ENCODE measurements around the gene LAMA4. TPM values are rescaled to one million over a fixed set of nuclear protein-coding genes. Genes with fewer than 3 reads are reported as not detected.
A peak's percentile ranks its signal among the peaks of the same experiment; 100 is the strongest.

LAMA4 gene
- total RNA-seq, 4 donors from 2014 or later = 107 to 329 (median 271) TPM

DNA sequence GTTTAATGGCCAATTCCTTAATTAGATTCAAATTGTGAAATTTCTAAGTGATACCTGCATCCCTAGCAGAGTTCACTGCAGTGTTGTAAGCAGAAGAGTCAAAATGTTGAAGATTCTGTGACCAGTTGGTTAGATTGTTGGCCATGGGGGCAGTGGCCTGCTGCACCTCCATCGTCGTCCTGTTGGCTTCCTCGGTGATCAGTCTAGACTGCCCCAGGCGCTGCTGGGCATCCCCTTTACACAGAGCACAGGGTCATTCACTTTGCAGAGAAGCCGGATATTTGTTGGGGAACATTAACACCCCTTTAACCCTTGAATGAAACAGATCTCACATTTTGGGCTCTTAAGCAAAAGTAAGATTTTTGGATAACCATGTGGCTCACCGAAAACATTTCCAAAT lies 106.3 kb downstream of the LAMA4 start:
- DNase-seq = no peak
- Histone ChIP-seq H3K27ac (peak overlapping the region; percentile 83 to 95), H3K36me3 (no peaks in the 10 kb centered on the region)

DNA sequence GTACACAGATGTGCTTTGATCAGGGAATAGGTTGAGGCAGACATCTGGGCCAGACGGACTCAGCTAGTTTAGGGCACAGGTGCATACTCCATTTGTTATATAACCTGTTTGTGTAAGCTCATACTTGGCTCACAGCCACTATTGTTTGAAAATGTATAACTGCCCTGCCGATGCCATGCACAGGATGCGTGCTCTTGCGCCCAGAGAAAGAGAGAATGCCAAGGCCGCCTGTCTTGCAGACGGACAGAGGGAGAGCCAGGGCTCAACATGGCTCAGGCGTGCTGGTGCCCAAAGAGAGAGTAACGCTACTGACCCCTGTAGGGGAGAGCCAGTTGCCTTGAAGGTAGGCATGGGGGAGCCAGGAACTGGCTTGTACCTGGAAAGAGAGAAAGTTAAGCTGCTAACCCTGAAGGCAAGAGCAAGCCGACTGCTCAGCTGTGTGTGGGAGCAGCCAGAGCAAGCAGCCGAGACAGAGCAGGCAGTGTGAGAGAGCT lies 109.2 kb downstream of the LAMA4 start:
- peak overlapping the region; percentile 67 to 95 for H3K27ac ChIP-seq
- H3K27me3 ChIP-seq = no peaks in the 10 kb centered on the region
- intact Hi-C loops (cut with DNase I; ENCODE audit: low total_unique reads) = no loop called here
- TF ChIP-seq POLR2A (IDR thresholded peaks at IDR 0.05) = no peak
- TF ChIP-seq, protein P1, sequence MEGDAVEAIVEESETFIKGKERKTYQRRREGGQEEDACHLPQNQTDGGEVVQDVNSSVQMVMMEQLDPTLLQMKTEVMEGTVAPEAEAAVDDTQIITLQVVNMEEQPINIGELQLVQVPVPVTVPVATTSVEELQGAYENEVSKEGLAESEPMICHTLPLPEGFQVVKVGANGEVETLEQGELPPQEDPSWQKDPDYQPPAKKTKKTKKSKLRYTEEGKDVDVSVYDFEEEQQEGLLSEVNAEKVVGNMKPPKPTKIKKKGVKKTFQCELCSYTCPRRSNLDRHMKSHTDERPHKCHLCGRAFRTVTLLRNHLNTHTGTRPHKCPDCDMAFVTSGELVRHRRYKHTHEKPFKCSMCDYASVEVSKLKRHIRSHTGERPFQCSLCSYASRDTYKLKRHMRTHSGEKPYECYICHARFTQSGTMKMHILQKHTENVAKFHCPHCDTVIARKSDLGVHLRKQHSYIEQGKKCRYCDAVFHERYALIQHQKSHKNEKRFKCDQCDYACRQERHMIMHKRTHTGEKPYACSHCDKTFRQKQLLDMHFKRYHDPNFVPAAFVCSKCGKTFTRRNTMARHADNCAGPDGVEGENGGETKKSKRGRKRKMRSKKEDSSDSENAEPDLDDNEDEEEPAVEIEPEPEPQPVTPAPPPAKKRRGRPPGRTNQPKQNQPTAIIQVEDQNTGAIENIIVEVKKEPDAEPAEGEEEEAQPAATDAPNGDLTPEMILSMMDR (IDR thresholded peaks at IDR 0.05) = no peak
- H3K4me3 ChIP-seq = no peak overlapping the region
- no peaks in the 10 kb centered on the region for H3K36me3 ChIP-seq
- H3K9me3 ChIP-seq = no peaks in the 10 kb centered on the region
- H3K4me1 ChIP-seq = no peaks in the 10 kb centered on the region
- DNase-seq = peak in 1 of 2 donors; percentile 29

More for the DNA sequence above, 106.3 kb downstream of the LAMA4 start:
- Histone ChIP-seq H3K27me3 (no peaks in the 10 kb centered on the region), H3K9me3 (no peaks in the 10 kb centered on the region), H3K4me3 (no peak overlapping the region), H3K4me1 (no peaks in the 10 kb centered on the region)
- TF ChIP-seq, protein P1 (IDR thresholded peaks at IDR 0.05) = no peak
- TF ChIP-seq POLR2A (IDR thresholded peaks at IDR 0.05) = no peak
- intact Hi-C loops (cut with DNase I; ENCODE audit: low total_unique reads) = no loop called here

DNA sequence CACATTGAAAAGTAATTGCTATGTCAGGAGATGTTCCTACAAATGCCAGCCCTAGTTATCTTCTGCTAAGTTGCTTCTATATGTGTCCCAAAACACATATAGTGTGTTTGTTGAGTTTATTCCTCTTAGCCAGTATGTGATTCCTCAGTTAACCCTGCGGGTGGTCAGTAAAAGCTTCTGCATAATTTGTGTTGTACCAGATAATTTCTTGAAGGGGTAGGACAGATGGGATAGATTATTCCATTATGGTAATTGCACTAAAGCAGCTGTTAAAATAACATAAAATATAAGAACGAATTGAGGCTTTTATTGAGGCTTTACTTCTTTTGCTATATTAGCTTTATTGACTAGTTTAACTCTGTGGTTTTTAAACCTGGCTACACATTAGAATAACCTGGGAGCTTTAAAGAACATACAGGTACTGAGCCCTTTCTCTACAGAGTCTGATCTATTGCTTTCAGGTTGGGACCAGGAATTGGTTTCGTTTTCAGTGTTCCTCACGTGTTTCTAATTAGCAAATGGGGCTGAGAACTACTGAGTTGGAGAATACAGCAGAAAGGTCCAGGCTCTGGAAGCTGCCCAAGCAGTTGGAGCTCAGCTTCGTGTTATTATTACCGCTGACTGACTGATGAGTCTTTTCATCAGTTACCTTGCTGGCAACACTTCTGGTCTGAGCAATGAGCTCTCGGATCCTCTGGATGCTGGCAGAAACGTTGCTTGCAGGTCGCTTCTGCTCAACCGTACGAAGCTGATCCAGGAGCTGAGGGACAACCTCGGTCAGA lies 110.0 kb downstream of the LAMA4 start:
- no peaks in the 10 kb centered on the region for H3K4me1 ChIP-seq
- peak; percentile 49 to 72 for DNase-seq
- intact Hi-C loops (cut with DNase I; ENCODE audit: low total_unique reads) = no loop called here
- TF ChIP-seq, protein P1 (IDR thresholded peaks at IDR 0.05) = no peak
- TF ChIP-seq POLR2A (IDR thresholded peaks at IDR 0.05) = no peak
- peak overlapping the region; percentile 67 to 95 for H3K27ac ChIP-seq
- no peak overlapping the region for H3K4me3 ChIP-seq
- no peaks in the 10 kb centered on the region for H3K36me3 ChIP-seq
- no peaks in the 10 kb centered on the region for H3K27me3 ChIP-seq
- H3K9me3 ChIP-seq = no peaks in the 10 kb centered on the region

DNA sequence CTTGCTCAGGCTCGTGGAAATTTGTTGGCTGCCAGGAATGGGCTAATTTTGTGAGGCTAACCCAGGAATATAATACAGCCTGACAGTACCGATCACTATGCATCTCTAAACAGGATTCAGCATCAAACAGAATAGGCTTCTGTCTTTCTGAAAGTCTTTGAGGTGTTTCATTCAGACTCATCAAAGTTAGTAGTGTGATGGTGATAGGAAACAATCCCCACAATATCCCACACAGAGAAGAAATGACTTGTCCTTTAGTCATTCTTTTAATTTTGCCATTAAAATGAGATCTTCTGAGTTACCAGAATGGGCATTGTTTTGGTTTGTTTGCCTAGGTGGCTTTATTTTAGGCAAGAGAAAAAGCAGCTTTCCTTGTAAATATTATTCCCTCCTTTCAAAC lies 112.7 kb downstream of the LAMA4 start:
- Histone ChIP-seq H3K27me3 (no peaks in the 10 kb centered on the region), H3K4me1 (no peaks in the 10 kb centered on the region), H3K4me3 (no peak overlapping the region), H3K36me3 (no peaks in the 10 kb centered on the region), H3K9me3 (no peaks in the 10 kb centered on the region), H3K27ac (peak overlapping the region in 1 of 2 donors; percentile 95)
- no peak for TF ChIP-seq POLR2A (IDR thresholded peaks at IDR 0.05)
- TF ChIP-seq, protein P1 (IDR thresholded peaks at IDR 0.05) = no peak
- intact Hi-C loops (cut with DNase I; ENCODE audit: low total_unique reads) = no loop called here
- no peak for DNase-seq

DNA sequence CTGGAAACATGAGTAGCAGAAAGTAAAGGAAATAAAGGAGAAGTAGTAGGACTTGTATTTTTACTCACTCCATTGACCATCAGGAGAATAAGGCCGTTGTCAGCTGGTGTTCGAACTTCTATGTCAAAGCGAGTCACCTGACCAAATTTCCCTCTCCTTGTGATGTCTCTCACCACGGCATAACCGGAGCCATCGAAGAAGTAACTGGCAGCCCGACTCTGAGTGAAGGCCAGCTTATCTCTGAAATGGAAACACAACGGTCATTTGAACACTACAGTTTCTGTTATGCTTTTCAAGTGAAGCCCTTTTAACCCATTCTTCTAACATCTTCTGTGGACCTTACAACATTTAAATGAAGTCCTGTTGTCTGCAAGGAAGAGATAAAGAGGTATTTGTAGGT lies 115.3 kb downstream of the LAMA4 start:
- intact Hi-C loops (cut with DNase I; ENCODE audit: low total_unique reads) = no loop called here
- Histone ChIP-seq H3K4me3 (no peak overlapping the region), H3K27ac (peak overlapping the region in 1 of 2 donors; percentile 8)

More for the DNA sequence above, 115.3 kb downstream of the LAMA4 start:
- DNase-seq = no peak
- Histone ChIP-seq H3K4me1 (no peaks in the 10 kb centered on the region), H3K27me3 (no peaks in the 10 kb centered on the region), H3K36me3 (no peaks in the 10 kb centered on the region), H3K9me3 (no peaks in the 10 kb centered on the region)
- TF ChIP-seq, protein P1 (IDR thresholded peaks at IDR 0.05) = no peak
- TF ChIP-seq POLR2A (IDR thresholded peaks at IDR 0.05) = no peak

Measured in uterus (tissue), 4 donors.